Measurements from ENCODE around the gene NFATC2. TPM values are rescaled to one million over a fixed set of nuclear protein-coding genes. Genes with fewer than 3 reads are reported as not detected.

Gene NFATC2
- total RNA-seq, 4 donors from 2014 or later = 1.6 to 3.9 (median 2.8) TPM

DNA sequence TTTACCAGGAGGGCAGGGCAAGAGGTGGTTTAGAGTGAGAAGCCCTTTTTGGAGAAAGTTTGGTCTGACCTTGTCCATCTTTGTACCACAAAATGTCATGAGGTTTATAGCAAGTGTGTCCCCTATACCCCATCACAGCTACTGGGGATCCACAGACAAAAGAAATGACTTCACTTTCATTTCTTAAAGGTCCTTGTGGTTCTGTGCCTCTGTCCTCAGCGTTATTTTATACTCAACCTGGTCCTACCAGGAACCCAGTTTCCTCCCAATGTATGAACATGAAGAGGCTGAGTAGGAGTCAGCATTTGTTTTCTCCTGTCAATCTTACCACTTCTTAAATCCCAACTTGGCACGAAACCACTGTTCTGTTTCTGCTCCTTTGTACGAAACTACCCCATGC is 157.6 kb downstream of the NFATC2 start:
- in situ Hi-C loops (cut with MboI; ENCODE audit: low sequenced_read_pairs in 4 of 4) = no loop called here
- Histone ChIP-seq H3K4me1 (peaks cover 15 to 20% of the 10 kb centered on the region in 2 donors), H3K27ac (no peak overlapping the region), H3K27me3 (no peaks in the 10 kb centered on the region), H3K4me3 (no peak overlapping the region), H3K9me3 (no peaks in the 10 kb centered on the region), H3K36me3 (no peaks in the 10 kb centered on the region)
- no peak for DNase-seq
- intact Hi-C loops (cut with DNase I; ENCODE audit: low total_unique reads) = no loop called here
- no peak for TF ChIP-seq POLR2A (IDR thresholded peaks at IDR 0.05)
- TF ChIP-seq, protein P1, sequence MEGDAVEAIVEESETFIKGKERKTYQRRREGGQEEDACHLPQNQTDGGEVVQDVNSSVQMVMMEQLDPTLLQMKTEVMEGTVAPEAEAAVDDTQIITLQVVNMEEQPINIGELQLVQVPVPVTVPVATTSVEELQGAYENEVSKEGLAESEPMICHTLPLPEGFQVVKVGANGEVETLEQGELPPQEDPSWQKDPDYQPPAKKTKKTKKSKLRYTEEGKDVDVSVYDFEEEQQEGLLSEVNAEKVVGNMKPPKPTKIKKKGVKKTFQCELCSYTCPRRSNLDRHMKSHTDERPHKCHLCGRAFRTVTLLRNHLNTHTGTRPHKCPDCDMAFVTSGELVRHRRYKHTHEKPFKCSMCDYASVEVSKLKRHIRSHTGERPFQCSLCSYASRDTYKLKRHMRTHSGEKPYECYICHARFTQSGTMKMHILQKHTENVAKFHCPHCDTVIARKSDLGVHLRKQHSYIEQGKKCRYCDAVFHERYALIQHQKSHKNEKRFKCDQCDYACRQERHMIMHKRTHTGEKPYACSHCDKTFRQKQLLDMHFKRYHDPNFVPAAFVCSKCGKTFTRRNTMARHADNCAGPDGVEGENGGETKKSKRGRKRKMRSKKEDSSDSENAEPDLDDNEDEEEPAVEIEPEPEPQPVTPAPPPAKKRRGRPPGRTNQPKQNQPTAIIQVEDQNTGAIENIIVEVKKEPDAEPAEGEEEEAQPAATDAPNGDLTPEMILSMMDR (IDR thresholded peaks at IDR 0.05 in 4 of 5, conservative IDR thresholded peaks at IDR 0.05 in 1 of 5) = no peak
- no peak for ATAC-seq

DNA sequence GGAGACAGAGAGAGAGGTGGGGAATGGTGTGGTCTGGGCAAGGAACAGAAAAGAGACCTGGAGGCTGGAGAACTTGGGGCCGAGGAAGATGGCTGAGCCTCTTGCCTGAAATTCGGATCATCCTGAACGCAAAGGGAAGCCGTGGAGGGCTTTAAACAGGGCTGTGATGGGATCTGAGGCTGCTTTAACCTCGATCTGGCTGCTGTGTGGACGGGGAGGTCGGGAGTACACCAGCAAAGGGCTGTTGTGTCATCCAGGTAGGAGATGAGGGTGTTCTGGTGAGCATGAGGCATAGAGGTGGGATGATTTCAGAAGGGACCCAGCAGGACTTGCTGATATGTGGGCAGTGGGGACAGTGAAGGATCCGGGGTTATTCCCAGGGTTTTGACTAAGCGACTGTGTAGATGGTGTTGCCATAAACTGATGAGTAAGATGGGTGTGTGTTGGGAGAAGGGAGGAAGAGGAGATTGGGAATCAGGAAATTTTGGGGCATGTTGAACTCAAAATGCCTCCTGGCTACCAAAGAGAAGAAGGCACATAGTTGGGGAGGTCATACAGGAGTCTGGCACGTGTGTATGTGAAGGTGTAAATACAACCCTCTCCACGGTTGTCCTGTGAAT is 158.5 kb downstream of the NFATC2 start:
- intact Hi-C loops (cut with DNase I; ENCODE audit: low total_unique reads) (no loop called here), in situ Hi-C loops (cut with MboI; ENCODE audit: low sequenced_read_pairs in 4 of 4) (no loop called here)
- no peak for TF ChIP-seq POLR2A (IDR thresholded peaks at IDR 0.05)
- TF ChIP-seq, protein P1 (IDR thresholded peaks at IDR 0.05 in 4 of 5, conservative IDR thresholded peaks at IDR 0.05 in 1 of 5) = no peak
- H3K4me1 ChIP-seq = peaks cover 9 to 14% of the 10 kb centered on the region in 2 donors
- H3K27me3 ChIP-seq = no peaks in the 10 kb centered on the region
- no peaks in the 10 kb centered on the region for H3K36me3 ChIP-seq
- ATAC-seq (no peak), DNase-seq (no peak)
- H3K4me3 ChIP-seq = no peak overlapping the region
- no peaks in the 10 kb centered on the region for H3K9me3 ChIP-seq
- H3K27ac ChIP-seq = no peak overlapping the region

DNA sequence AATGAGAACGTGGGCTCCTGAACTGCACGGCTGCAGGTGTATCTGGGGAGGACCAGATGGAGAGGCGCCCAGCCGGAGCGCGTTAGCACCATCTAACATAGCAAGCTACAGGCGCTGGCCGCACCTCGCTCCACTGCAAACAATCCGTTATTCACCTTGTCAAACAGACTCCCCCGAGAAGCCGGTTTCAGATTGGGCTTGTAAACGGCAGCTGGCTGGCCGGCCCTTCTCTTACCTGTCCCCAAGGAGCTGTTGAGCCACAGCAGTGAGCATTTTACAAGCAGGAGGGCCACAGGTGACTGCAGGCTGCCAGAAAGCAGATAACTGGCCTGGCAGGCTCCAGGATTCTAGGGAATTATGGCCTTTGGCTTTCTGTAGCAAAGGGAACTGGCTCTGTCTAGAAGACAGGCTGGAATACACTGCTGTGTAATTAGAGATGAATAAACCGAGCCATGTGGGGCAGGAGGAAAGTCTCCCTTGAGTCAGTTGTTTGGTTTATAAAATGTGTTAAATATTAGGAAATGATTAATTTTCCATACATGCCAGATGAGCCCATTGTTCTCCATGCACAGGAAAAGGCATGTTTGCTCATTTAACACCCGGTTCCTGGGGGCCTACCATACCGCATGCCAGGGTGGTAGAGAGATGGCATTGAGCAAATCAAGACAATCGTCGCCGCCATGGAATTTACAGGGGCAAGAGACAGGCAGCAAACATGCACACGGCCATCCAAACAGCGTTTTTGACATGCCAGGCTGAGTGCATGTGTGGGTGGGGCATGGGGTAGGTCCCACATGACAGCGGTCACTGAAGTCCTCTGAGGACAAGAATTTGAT is 159.3 kb downstream of the NFATC2 start:
- in situ Hi-C loops (cut with MboI; ENCODE audit: low sequenced_read_pairs in 4 of 4) (no loop called here), intact Hi-C loops (cut with DNase I; ENCODE audit: low total_unique reads) (no loop called here)
- Histone ChIP-seq H3K4me1 (peaks cover 9 to 14% of the 10 kb centered on the region in 2 donors), H3K9me3 (no peaks in the 10 kb centered on the region), H3K27me3 (no peaks in the 10 kb centered on the region), H3K36me3 (no peaks in the 10 kb centered on the region), H3K27ac (no peak overlapping the region), H3K4me3 (no peak overlapping the region)
- TF ChIP-seq POLR2A (IDR thresholded peaks at IDR 0.05) = no peak
- TF ChIP-seq, protein P1 (IDR thresholded peaks at IDR 0.05 in 4 of 5, conservative IDR thresholded peaks at IDR 0.05 in 1 of 5) = no peak
- ATAC-seq (no peak), DNase-seq (no peak)

DNA sequence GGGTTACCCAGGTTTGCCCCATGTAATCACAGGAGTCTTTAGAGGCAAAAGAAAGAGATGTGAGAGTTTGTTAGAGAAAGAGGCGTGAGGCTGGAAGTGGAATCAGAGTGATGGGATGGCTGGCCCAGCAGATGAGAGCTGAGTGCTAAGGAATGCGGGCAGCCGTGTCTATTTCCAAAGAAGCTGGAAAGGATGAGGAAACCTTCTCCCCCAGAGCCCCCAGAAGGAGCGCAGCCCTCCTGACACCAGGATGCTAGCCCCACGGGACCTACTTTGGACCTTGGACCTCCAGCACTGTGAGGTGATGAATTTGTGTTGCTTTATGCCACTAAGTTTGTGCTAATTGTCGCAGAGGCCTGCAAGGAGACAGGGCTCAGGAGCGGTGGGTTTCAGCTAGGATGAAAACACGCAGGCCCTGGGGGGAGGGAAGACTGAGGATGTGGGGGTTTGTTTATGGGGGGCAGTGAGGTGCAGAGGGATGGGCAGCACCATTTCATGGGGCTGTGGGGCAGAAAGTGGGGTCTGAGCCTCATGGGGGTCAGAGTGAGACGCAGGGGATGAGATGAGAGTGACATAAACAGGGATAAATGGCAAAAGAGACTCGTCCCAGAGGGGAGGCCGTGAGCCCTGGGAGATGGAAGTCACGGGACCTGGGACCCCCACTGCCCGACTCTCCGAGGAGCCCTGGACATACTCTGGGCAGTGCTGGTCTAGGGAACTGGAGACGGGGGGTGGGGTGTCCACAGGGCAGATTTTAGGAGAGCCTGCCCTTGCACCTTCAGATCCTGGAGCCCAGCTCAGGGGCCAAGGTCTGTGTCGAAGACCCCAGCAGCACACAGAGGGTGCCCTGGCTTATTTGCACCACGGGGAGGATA is 160.2 kb downstream of the NFATC2 start:
- no peaks in the 10 kb centered on the region for H3K9me3 ChIP-seq
- H3K4me3 ChIP-seq = no peak overlapping the region
- in situ Hi-C loops (cut with MboI; ENCODE audit: low sequenced_read_pairs in 4 of 4) = no loop called here
- no peak for ATAC-seq
- TF ChIP-seq POLR2A (IDR thresholded peaks at IDR 0.05) = no peak
- TF ChIP-seq, protein P1 (IDR thresholded peaks at IDR 0.05 in 4 of 5, conservative IDR thresholded peaks at IDR 0.05 in 1 of 5) = no peak
- peaks cover 9 to 14% of the 10 kb centered on the region in 2 donors for H3K4me1 ChIP-seq
- intact Hi-C loops (cut with DNase I; ENCODE audit: low total_unique reads) = no loop called here
- no peak overlapping the region for H3K27ac ChIP-seq
- no peak for DNase-seq
- H3K27me3 ChIP-seq = no peaks in the 10 kb centered on the region
- H3K36me3 ChIP-seq = no peaks in the 10 kb centered on the region
